ENCODE measurements around the gene FUOM. TPM values are rescaled to one million over a fixed set of nuclear protein-coding genes. Genes with fewer than 3 reads are reported as not detected.

Gene FUOM
- polyA plus RNA-seq, 3 donors = 29.8 to 56.8 (median 39.0) TPM

DNA sequence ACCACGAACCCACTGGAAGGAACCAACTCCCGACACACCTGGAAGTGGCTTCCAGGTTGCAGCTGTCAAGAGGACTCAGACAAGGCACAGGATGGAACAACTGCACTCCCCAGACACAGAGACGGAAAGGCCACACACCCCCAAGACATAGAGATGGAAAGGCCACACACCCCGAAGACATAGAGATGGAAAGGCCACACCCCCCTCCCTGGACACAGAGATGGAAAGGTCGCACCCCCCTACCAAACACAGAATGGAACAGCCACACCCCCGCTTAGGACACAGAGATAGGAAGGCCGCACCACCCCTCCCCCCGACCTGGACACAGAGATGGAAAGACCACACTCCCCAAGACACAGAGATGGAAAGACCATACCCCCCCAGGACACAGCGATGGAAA lies 41.6 kb downstream of the FUOM start:
- peaks cover 9% of the 10 kb centered on the region for H3K4me1 Mint-ChIP-seq
- Histone ChIP-seq H3K9me3 (replicated peaks in 1 of 2; ENCODE audit: control insufficient read depth in 1 of 2, insufficient read depth in 1 of 2, low read length in 2 of 2) (peaks cover 5 to 6% of the 10 kb centered on the region in 2 donors), H3K4me2 (replicated peaks; ENCODE audit: extremely low read depth, low read length, poor library complexity, severe bottlenecking) (no peak overlapping the region), H3K4me3 (replicated peaks in 1 of 3; ENCODE audit: low read depth in 2 of 3, low read length in 3 of 3) (no peak overlapping the region), H3K4me1 (ENCODE audit: control insufficient read depth in 1 of 2, insufficient read depth in 2 of 2, low read length in 2 of 2) (peaks cover 6 to 7% of the 10 kb centered on the region in 2 donors), H3K36me3 (replicated peaks in 1 of 2; ENCODE audit: control insufficient read depth in 1 of 2, insufficient read depth in 2 of 2, low read length in 2 of 2) (peaks cover 14 to 22% of the 10 kb centered on the region in 2 donors), H3K79me2 (ENCODE audit: insufficient read depth, low read length) (no peaks in the 10 kb centered on the region), H3K9ac (ENCODE audit: insufficient read depth, low read length, poor library complexity, severe bottlenecking) (no peak overlapping the region), H3K27me3 (ENCODE audit: control insufficient read depth in 2 of 2, insufficient read depth in 2 of 2, low read length in 2 of 2) (peaks cover 0 to 12% of the 10 kb centered on the region in 2 donors), H4K20me1 (ENCODE audit: insufficient read depth, low read length) (no peaks in the 10 kb centered on the region), H2AFZ (ENCODE audit: insufficient read depth, low read depth, low read length, poor library complexity, severe bottlenecking) (no peak overlapping the region), H3K27ac (ENCODE audit: low read depth in 1 of 2, low read length in 2 of 2) (no peak overlapping the region)
- DNase-seq = no peak
- H3K27me3 Mint-ChIP-seq (ENCODE audit: low read depth in 3 of 3) = peaks cover 18 to 25% (median 22%) of the 10 kb centered on the region in 3 donors
- H3K4me3 Mint-ChIP-seq = peak overlapping the region in 1 of 2 donors; percentile 13
- intact Hi-C loops (cut with micrococcal nuclease) = loop anchor here in 1 of 2 donors (5.0 kb wide), 2 partner anchors 174 to 374 kb away; partner anchors contain the start of gene CFAP46
- WGBS (ENCODE audit: insufficient coverage) = 49% methylated on average over 3 of the region's 9 CpGs
- H3K9me3 Mint-ChIP-seq = peaks cover 0 to 18% (median 14%) of the 10 kb centered on the region in 7 donors
- TF ChIP-seq, protein P1, sequence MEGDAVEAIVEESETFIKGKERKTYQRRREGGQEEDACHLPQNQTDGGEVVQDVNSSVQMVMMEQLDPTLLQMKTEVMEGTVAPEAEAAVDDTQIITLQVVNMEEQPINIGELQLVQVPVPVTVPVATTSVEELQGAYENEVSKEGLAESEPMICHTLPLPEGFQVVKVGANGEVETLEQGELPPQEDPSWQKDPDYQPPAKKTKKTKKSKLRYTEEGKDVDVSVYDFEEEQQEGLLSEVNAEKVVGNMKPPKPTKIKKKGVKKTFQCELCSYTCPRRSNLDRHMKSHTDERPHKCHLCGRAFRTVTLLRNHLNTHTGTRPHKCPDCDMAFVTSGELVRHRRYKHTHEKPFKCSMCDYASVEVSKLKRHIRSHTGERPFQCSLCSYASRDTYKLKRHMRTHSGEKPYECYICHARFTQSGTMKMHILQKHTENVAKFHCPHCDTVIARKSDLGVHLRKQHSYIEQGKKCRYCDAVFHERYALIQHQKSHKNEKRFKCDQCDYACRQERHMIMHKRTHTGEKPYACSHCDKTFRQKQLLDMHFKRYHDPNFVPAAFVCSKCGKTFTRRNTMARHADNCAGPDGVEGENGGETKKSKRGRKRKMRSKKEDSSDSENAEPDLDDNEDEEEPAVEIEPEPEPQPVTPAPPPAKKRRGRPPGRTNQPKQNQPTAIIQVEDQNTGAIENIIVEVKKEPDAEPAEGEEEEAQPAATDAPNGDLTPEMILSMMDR (IDR thresholded peaks at IDR 0.05) = no peak
- H3K36me3 Mint-ChIP-seq = peaks cover 24% of the 10 kb centered on the region in 2 donors
- H3K27ac Mint-ChIP-seq = no peak overlapping the region

DNA sequence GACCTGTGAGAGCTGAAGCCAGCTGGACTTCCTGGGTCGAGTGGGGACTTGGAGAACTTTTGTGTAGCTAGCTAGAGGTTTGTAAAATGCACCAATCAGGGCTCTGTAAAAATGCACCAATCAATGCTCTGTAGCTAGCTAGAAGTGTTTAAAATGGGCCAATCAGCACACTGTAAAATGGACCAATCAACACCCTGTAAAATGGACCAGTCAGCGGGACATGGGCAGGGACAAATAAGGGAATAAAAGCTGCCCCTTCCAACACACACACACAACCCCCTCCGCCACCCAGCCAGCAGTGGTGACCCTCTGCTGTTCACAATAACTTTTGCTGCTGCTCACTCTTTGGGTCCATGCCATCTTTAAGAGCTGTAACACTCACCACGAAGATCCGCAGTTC lies 42.0 kb downstream of the FUOM start:
- H3K27me3 Mint-ChIP-seq (ENCODE audit: low read depth in 3 of 3) = peaks cover 18 to 23% (median 21%) of the 10 kb centered on the region in 3 donors
- H3K4me3 Mint-ChIP-seq = peak overlapping the region in 1 of 2 donors; percentile 13
- H3K27ac Mint-ChIP-seq = no peak overlapping the region
- TF ChIP-seq, protein P1 (IDR thresholded peaks at IDR 0.05) = no peak
- Histone ChIP-seq H3K79me2 (ENCODE audit: insufficient read depth, low read length) (no peaks in the 10 kb centered on the region), H3K4me3 (replicated peaks in 1 of 3; ENCODE audit: low read depth in 2 of 3, low read length in 3 of 3) (no peak overlapping the region), H3K27me3 (ENCODE audit: control insufficient read depth in 2 of 2, insufficient read depth in 2 of 2, low read length in 2 of 2) (peaks cover 0 to 10% of the 10 kb centered on the region in 2 donors), H3K9me3 (replicated peaks in 1 of 2; ENCODE audit: control insufficient read depth in 1 of 2, insufficient read depth in 1 of 2, low read length in 2 of 2) (peaks cover under 1 to 2% of the 10 kb centered on the region in 2 donors), H3K27ac (ENCODE audit: low read depth in 1 of 2, low read length in 2 of 2) (no peak overlapping the region), H3K4me2 (replicated peaks; ENCODE audit: extremely low read depth, low read length, poor library complexity, severe bottlenecking) (no peak overlapping the region), H3K36me3 (replicated peaks in 1 of 2; ENCODE audit: control insufficient read depth in 1 of 2, insufficient read depth in 2 of 2, low read length in 2 of 2) (peaks cover 14 to 26% of the 10 kb centered on the region in 2 donors), H4K20me1 (ENCODE audit: insufficient read depth, low read length) (no peaks in the 10 kb centered on the region), H3K9ac (ENCODE audit: insufficient read depth, low read length, poor library complexity, severe bottlenecking) (no peak overlapping the region), H3K4me1 (ENCODE audit: control insufficient read depth in 1 of 2, insufficient read depth in 2 of 2, low read length in 2 of 2) (peaks cover 6 to 7% of the 10 kb centered on the region in 2 donors), H2AFZ (ENCODE audit: insufficient read depth, low read depth, low read length, poor library complexity, severe bottlenecking) (no peak overlapping the region)
- intact Hi-C loops (cut with micrococcal nuclease) = loop anchor here in 1 of 2 donors (5.0 kb wide), 2 partner anchors 174 to 374 kb away; partner anchors contain the start of gene CFAP46
- H3K9me3 Mint-ChIP-seq = peaks cover 0 to 14% (median 10%) of the 10 kb centered on the region in 7 donors
- peaks cover 9% of the 10 kb centered on the region for H3K4me1 Mint-ChIP-seq
- 64% methylated on average over 3 of the region's 5 CpGs for WGBS (ENCODE audit: insufficient coverage)
- peaks cover 27 to 28% of the 10 kb centered on the region in 2 donors for H3K36me3 Mint-ChIP-seq
- no peak for DNase-seq
